Gastrocnemius medialis (tissue), 4 donors: ENCODE data around the gene DDX54. TPM values are rescaled to one million over a fixed set of nuclear protein-coding genes. Genes with fewer than 3 reads are reported as not detected.

ENCODE experiments used
- ATAC-seq, 2 donors: fragments of 150-250 bp; one replicate each; pipeline ENCODE4 v1.9.1; 2016
- DNase-seq, 2 donors: peaks; one replicate each; pipeline ENCODE4 v3.0.0-alpha.2; 2019
- H3K27ac ChIP-seq, 4 donors: fragments of 200-600 bp; sonication (generic); 1 replicate in 1 of 4; 2 replicates in 3 of 4; pipeline ENCODE4 v1.5.1; 2016 to 2018; ENCODE audit warnings: mild to moderate bottlenecking in 2 of 4, moderate library complexity in 1 of 4
- H3K27me3 ChIP-seq, 3 donors: fragments of 200-600 bp; sonication (generic) in 2 of 3; 1 replicate in 1 of 3; 2 replicates in 2 of 3; pipeline versions ENCODE4 v1.5.1 to v1.6.0; 2016 to 2019; ENCODE audit warnings: mild to moderate bottlenecking in 1 of 3, moderate library complexity in 1 of 3
- H3K36me3 ChIP-seq, 2 donors: fragments of 200-600 bp; sonication (generic) in 1 of 2; one replicate each; pipeline ENCODE4 v1.5.1; 2017 to 2018
- H3K4me1 ChIP-seq, 2 donors: fragments of 200-600 bp; sonication (generic) in 1 of 2; one replicate each; pipeline ENCODE4 v1.5.1; 2016 to 2017; ENCODE audit warnings: mild to moderate bottlenecking in 2 of 2
- H3K4me3 ChIP-seq, 4 donors: fragments of 200-600 bp; sonication (generic) in 3 of 4; 1 replicate in 1 of 4; 2 replicates in 3 of 4; pipeline ENCODE4 v1.5.1; 2016 to 2019; ENCODE audit warnings: mild to moderate bottlenecking in 2 of 4
- H3K9me3 ChIP-seq, 3 donors: fragments of 200-600 bp; sonication (generic) in 2 of 3; 1 replicate in 1 of 3; 2 replicates in 2 of 3; pipeline ENCODE4 v1.5.1; 2016 to 2019
- CTCF ChIP-seq, 5 experiments: fragments of 450-650 bp in 3 of 5; fragments of 200-600 bp in 2 of 5; sonication (generic) in 2 of 5; IDR thresholded peaks in 4 of 5; conservative IDR thresholded peaks in 1 of 5; 1 replicate in 4 of 5; 2 replicates in 1 of 5; pipeline ENCODE4 v1.5.1; 2016 to 2019; ENCODE audit warnings: antibody characterized with exemption in 5 of 5, mild to moderate bottlenecking in 3 of 5, moderate library complexity in 3 of 5
- POLR2A ChIP-seq, 2 donors: fragments of 450-650 bp; IDR thresholded peaks; one replicate each; pipeline ENCODE4 v1.6.1; 2017; ENCODE audit warnings: antibody characterized with exemption in 2 of 2, mild to moderate bottlenecking in 2 of 2, moderate library complexity in 2 of 2
- in situ Hi-C, 4 donors: fragments of 200-750 bp; cut with MboI; loops; one replicate each; pipeline versions ENCODE4 v1.15.0 to v1.8.0; 2017; ENCODE audit warnings: low sequenced_read_pairs in 4 of 4
- intact Hi-C: fragments of 100-400 bp; cut with DNase I; formaldehyde crosslinking; loops from one replicate; pipeline ENCODE4 v1.15.1; 2023; ENCODE audit warnings: low total_unique reads
- microRNA-seq, 2 donors: library from miRNA; unstranded; fragments of <30 nt; microRNA quantifications; one replicate each; pipeline ENCODE4, GENCODE V29; 2016; ENCODE audit warnings: borderline replicate concordance in 2 of 2
- total RNA-seq, 4 donors: library from RNA; depleted of rRNA; stranded (reverse); fragments of >200 nt; gene quantifications; one replicate each; pipeline versions ENCODE4 v1.1.0 to v1.2.3, GENCODE V29; 2016

Gene DDX54
- total RNA-seq, 4 donors from 2014 or later: 90.0 to 144 (median 108) TPM

GRCh38 chr12:113109360-113109759 lies 75.9 kb downstream of the DDX54 start:
- Histone ChIP-seq H3K4me3 (no peak overlapping the region), H3K27ac (no peak overlapping the region), H3K4me1 (no peaks in the 10 kb centered on the region), H3K9me3 (no peaks in the 10 kb centered on the region), H3K36me3 (no peaks in the 10 kb centered on the region), H3K27me3 (peaks cover 0 to 3% (median 0%) of the 10 kb centered on the region in 3 donors)
- TF ChIP-seq CTCF (IDR thresholded peaks at IDR 0.05 in 4 of 5, conservative IDR thresholded peaks at IDR 0.05 in 1 of 5): no peak
- TF ChIP-seq POLR2A (IDR thresholded peaks at IDR 0.05): no peak
- intact Hi-C loops: no loop called here
- in situ Hi-C loops: no loop called here
- no peak for DNase-seq
- ATAC-seq: no peak

DNA sequence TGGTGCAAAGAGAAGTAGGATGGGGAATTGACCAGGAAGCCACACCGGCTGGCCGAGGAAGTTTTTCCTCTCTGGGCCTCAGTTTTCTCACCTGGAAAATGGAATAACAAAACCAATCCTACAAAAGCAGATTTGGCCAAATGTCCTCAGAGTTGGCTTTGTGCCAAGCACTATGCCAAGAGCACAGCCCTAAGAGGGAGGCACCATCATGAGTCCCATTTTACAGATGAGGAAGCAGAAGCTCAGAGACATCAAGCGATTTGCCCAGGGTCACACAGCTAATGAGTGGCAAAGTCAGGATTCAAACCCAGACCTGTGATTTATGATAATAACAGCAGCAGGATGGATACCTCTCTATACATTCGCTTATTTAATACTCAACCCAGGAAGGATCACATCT lies 77.0 kb downstream of the DDX54 start:
- in situ Hi-C loops: no loop called here
- no peaks in the 10 kb centered on the region for H3K4me1 ChIP-seq
- no peaks in the 10 kb centered on the region for H3K36me3 ChIP-seq
- TF ChIP-seq POLR2A (IDR thresholded peaks at IDR 0.05) (no peak), CTCF (IDR thresholded peaks at IDR 0.05 in 4 of 5, conservative IDR thresholded peaks at IDR 0.05 in 1 of 5) (no peak)
- ATAC-seq (no peak), DNase-seq (no peak)
- no peak overlapping the region for H3K27ac ChIP-seq
- no peak overlapping the region for H3K4me3 ChIP-seq
- H3K27me3 ChIP-seq: peaks cover 4 to 12% (median 7%) of the 10 kb centered on the region in 3 donors
- intact Hi-C loops: no loop called here
- H3K9me3 ChIP-seq: no peaks in the 10 kb centered on the region

Small RNA genes lying within 50 kb of the gene (microRNA-seq; reads per million reads assigned to microRNA genes)
- 0 reads per million in 2 donors for gene MIR7106

Other genes starting within 250 kb of the DDX54 start
- 1 to 10 TPM; 1.4 to 5.3 (median 4.2) TPM for gene OAS3, start 247.0 kb downstream of the DDX54 start, total RNA-seq
- gene OAS2, start 207.0 kb downstream of the DDX54 start, total RNA-seq: 1 to 10 TPM; 1.7 to 5.2 (median 2.5) TPM
- gene DTX1, start 128.7 kb downstream of the DDX54 start, total RNA-seq: 1 to 10 TPM in 1 of 4 donors, under 1 TPM in 3; 0.49 to 1.1 (median 0.77) TPM
- gene RASAL1, start 49.7 kb downstream of the DDX54 start, total RNA-seq: not detected
- gene CFAP73, start 35.8 kb downstream of the DDX54 start, total RNA-seq: not detected
- 10 to 100 TPM; 17.7 to 31.2 (median 23.1) TPM for gene RITA1, start 243 bp upstream of the DDX54 start, total RNA-seq
- gene TPCN1, start 36.0 kb upstream of the DDX54 start, total RNA-seq: 10 to 100 TPM; 21.4 to 27.0 (median 25.4) TPM
- 10 to 100 TPM in 3 of 4 donors, 1 to 10 TPM in 1; 8.2 to 21.2 (median 14.5) TPM for gene SLC8B1, start 149.6 kb upstream of the DDX54 start, total RNA-seq
- 10 to 100 TPM; 12.0 to 28.9 (median 26.8) TPM for gene PLBD2, start 173.1 kb upstream of the DDX54 start, total RNA-seq
- 1 to 10 TPM in 2 of 4 donors, under 1 TPM in 2; 0.34 to 2.4 (median 0.86) TPM for gene SDS, start 218.4 kb upstream of the DDX54 start, total RNA-seq
- gene SDSL, start 236.9 kb upstream of the DDX54 start, total RNA-seq: 1 to 10 TPM in 1 of 4 donors, under 1 TPM in 2, not detected in 1; 0.91 to 1.4 (median 0.98) TPM